RWPE1 (cell line): ENCODE measurements around the gene PHYHD1.

Source experiments
- CTCF ChIA-PET: fragments of 350-600 bp; sonication (Branson Sonifier 250); formaldehyde crosslinking; extraction: SDS; loops from one replicate; lab custom pipeline; 2021; lab: Yijun Ruan, JAX
- POLR2A ChIA-PET: fragments of 400-600 bp; formaldehyde crosslinking; extraction: SDS; loops from one replicate; lab custom pipeline; 2020; ENCODE audit warnings: antibody characterized with exemption; ENCODE audit not compliant: low non-redundant PET; lab: Yijun Ruan, JAX
- DNase-seq: peaks from one replicate; pipeline ENCODE4 v3.0.0; 2012; ENCODE audit warnings: low spot score
- H3K27ac ChIP-seq: fragments of 450-650 bp; 2 replicates; pipeline ENCODE4 v1.5.1; 2017
- CTCF ChIP-seq: fragments of 450-650 bp; conservative IDR thresholded peaks from 2 replicates; pipeline ENCODE4 v1.5.1; 2017; ENCODE audit warnings: low read depth, mild to moderate bottlenecking

The PHYHD1 gene

GRCh38 chr9:128903871-128904620 lies 16.7 kb upstream of the PHYHD1 start:
- ChIA-PET POLR2A (no interaction called here), CTCF (interaction anchor here (0.7 to 1.0 kb wide), 2 partner anchors 14 to 72 kb away, joined by 3 to 4 read pairs; no protein-coding TSS in a partner anchor)
- no peak for TF ChIP-seq CTCF
- peak overlapping the region; percentile 99 for H3K27ac ChIP-seq
- DNase-seq = no peak

GRCh38 chr9:128905964-128906363 lies 14.8 kb upstream of the PHYHD1 start:
- ChIA-PET POLR2A (interaction anchor here (0.9 kb wide), 1 partner anchor 17 kb away, joined by 23 read pairs; no protein-coding TSS in a partner anchor), CTCF (interaction anchor here (0.6 kb wide), 1 partner anchor 12 kb away, joined by 5 read pairs; no protein-coding TSS in a partner anchor)
- no peak for TF ChIP-seq CTCF
- no peak for DNase-seq
- H3K27ac ChIP-seq = peak overlapping the region; percentile 99

DNA sequence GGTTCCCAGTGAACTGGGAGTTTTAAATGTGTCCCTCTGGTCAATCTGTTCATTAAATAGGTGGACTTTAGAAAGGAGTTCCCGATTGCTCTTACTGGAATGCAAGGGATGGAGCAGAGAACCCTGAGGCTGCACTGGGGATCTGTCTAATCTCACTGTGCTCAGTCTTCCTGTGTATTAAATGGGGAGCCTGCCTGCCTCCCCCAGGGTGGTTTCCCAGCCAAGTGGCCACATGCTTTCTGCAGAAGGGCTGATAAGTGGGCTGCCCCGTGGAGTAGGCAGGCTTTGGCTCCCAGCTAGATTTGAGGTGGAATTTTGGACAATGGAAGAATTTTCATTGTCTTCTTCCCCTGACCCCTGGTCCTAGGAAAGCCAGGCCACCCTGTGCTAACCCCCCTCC lies 14.0 kb upstream of the PHYHD1 start:
- ChIA-PET CTCF (interaction anchor here (0.6 kb wide), 1 partner anchor 225 kb away, joined by 3 read pairs; no protein-coding TSS in a partner anchor), POLR2A (no interaction called here)
- peak overlapping the region; percentile 99 for H3K27ac ChIP-seq
- TF ChIP-seq CTCF = no peak
- no peak for DNase-seq

GRCh38 chr9:128908372-128908771 lies 12.4 kb upstream of the PHYHD1 start:
- TF ChIP-seq CTCF = no peak
- DNase-seq = no peak
- ChIA-PET CTCF (no interaction called here), POLR2A (interaction anchor here (0.6 kb wide), 1 partner anchor 117 kb away, joined by 5 read pairs; no protein-coding TSS in a partner anchor)
- H3K27ac ChIP-seq = peak overlapping the region; percentile 99

GRCh38 chr9:128909859-128910258 lies 10.9 kb upstream of the PHYHD1 start:
- CTCF ChIA-PET = no interaction called here
- DNase-seq = no peak
- POLR2A ChIA-PET = no interaction called here
- TF ChIP-seq CTCF = no peak
- peak overlapping the region; percentile 99 for H3K27ac ChIP-seq

- ChIA-PET POLR2A (no interaction called here), CTCF (interaction anchor here (0.6 to 0.7 kb wide), 2 partner anchors 15 to 55 kb away, joined by 3 read pairs; no protein-coding TSS in a partner anchor)
- H3K27ac ChIP-seq = peak overlapping the region; percentile 99
- no peak for TF ChIP-seq CTCF
- no peak for DNase-seq
Observed at GRCh38 chr9:128910906-128911305, 9.9 kb upstream of the PHYHD1 start.
